GM12878 (cell line): Measurements from ENCODE around the gene KCNJ10. TPM values are rescaled to one million over a fixed set of nuclear protein-coding genes. Genes with fewer than 3 reads are reported as not detected.

Experiments
- ATAC-seq: fragments of 200-7000 bp; cut with Tn5 transposase; 3 replicates; pipeline ENCODE4 v1.9.1; 2020; ENCODE audit warnings: mild to moderate bottlenecking, moderate library complexity
- BruUV-seq: library from RNA; stranded (reverse); fragments of 400-500 nt; replicated peaks from 2 replicates; lab custom pipeline; 2021; lab: Mats Ljungman, UMichigan
- CTCF ChIA-PET: fragments of 300-600 bp; sonication (Branson Sonifier 250); formaldehyde crosslinking; extraction: SDS; loops from one replicate; lab custom pipeline; 2021; ENCODE audit warnings: inconsistent platforms; lab: Yijun Ruan, JAX
- POLR2A ChIA-PET: fragments of 350-600 bp; formaldehyde crosslinking; extraction: SDS; loops from one replicate; lab custom pipeline; 2021; ENCODE audit warnings: inconsistent platforms; lab: Charles Lee
- RAD21 ChIA-PET: fragments of 300-600 bp; sonication (Branson Sonifier 250); formaldehyde crosslinking; loops from one replicate; lab custom pipeline; 2023; ENCODE audit warnings: antibody characterized with exemption; ENCODE audit not compliant: unreplicated experiment; lab: Charles Lee
- SMC1A ChIA-PET: fragments of 300-600 bp; sonication (Branson Sonifier 250); formaldehyde crosslinking; loops from one replicate; lab custom pipeline; 2023; ENCODE audit not compliant: unreplicated experiment, uncharacterized antibody; lab: Charles Lee
- DNase-seq: peaks from one replicate; pipeline ENCODE4 v3.0.0-alpha.2; 2011; ENCODE audit warnings: low read depth, low spot score
- FAIRE-seq: peaks from 3 replicates; lab custom pipeline; 2011; peaks lifted over from hg19 to GRCh38; lab: Jason Lieb, UNC
- H2AFZ ChIP-seq: 2 replicates; pipeline ENCODE4 v1.6.0; 2011; ENCODE audit warnings: low read depth, low read length, control low read depth; ENCODE audit not compliant: control insufficient read depth
- H3K27ac ChIP-seq: 2 replicates; pipeline ENCODE4 v1.5.1; 2011; ENCODE audit warnings: control low read depth; ENCODE audit not compliant: control insufficient read depth, insufficient read depth
- H3K27me3 ChIP-seq, 2 experiments: replicated peaks in 1 of 2; 2 replicates each; pipeline versions ENCODE4 v1.6.0 to v1.6.1; 2011; ENCODE audit warnings: low read length in 1 of 2; ENCODE audit not compliant: control insufficient read depth in 2 of 2, insufficient read depth in 2 of 2
- H3K36me3 ChIP-seq, 2 experiments: 2 replicates each; pipeline ENCODE4 v1.5.1; 2011; ENCODE audit warnings: low read length in 1 of 2; ENCODE audit not compliant: control insufficient read depth in 2 of 2, insufficient read depth in 2 of 2
- H3K4me1 ChIP-seq: 2 replicates; pipeline ENCODE4 v1.6.1; 2011; ENCODE audit warnings: mild to moderate bottlenecking, low read length, moderate library complexity, mixed read lengths; ENCODE audit not compliant: control insufficient read depth, insufficient read depth
- H3K4me2 ChIP-seq: 2 replicates; pipeline ENCODE4 v1.6.0; 2011; ENCODE audit warnings: control low read depth; ENCODE audit not compliant: control insufficient read depth, insufficient read depth
- H3K4me3 ChIP-seq: fragments of 200-600 bp; sonication (generic); 2 replicates; pipeline ENCODE4 v1.5.1; 2016
- H3K79me2 ChIP-seq: 2 replicates; pipeline ENCODE4 v1.6.0; 2011; ENCODE audit warnings: low read length; ENCODE audit not compliant: control insufficient read depth, insufficient read depth
- H3K9ac ChIP-seq: 2 replicates; pipeline ENCODE4 v1.8.0; 2011; ENCODE audit warnings: low read length, control low read depth, mixed read lengths; ENCODE audit not compliant: control insufficient read depth, insufficient read depth
- H3K9me3 ChIP-seq: replicated peaks from 3 replicates; pipeline ENCODE4 v1.5.1; 2011; ENCODE audit warnings: mild to moderate bottlenecking, low read length; ENCODE audit not compliant: control insufficient read depth, insufficient read depth
- H4K20me1 ChIP-seq: 2 replicates; pipeline ENCODE4 v1.6.0; 2011; ENCODE audit not compliant: control insufficient read depth, insufficient read depth
- CHD2 ChIP-seq: IDR thresholded peaks from 2 replicates; pipeline ENCODE4 v1.6.1; 2011; ENCODE audit warnings: low read depth, low read length, improper control_type of control experiment, borderline replicate concordance
- E4F1 ChIP-seq: fragments of 450-650 bp; IDR thresholded peaks from 2 replicates; pipeline ENCODE4 v1.6.1; 2018; ENCODE audit warnings: borderline replicate concordance, mild to moderate bottlenecking; ENCODE audit not compliant: partially characterized antibody
- ETV6 ChIP-seq, 2 experiments: fragments of 450-650 bp in 1 of 2; IDR thresholded peaks in 1 of 2; conservative IDR thresholded peaks in 1 of 2; 2 replicates each; pipeline ENCODE4 v1.6.1; 2014; ENCODE audit warnings: antibody characterized with exemption in 1 of 2, borderline replicate concordance in 1 of 2, low read depth in 1 of 2, mild to moderate bottlenecking in 1 of 2, moderate library complexity in 1 of 2
- HDAC2 ChIP-seq: fragments of 200-600 bp; sonication (generic); IDR thresholded peaks from 2 replicates; pipeline ENCODE4 v1.6.1; 2017
- KDM1A ChIP-seq: fragments of 200-600 bp; sonication (generic); IDR thresholded peaks from 2 replicates; pipeline ENCODE4 v1.6.1; 2016; ENCODE audit warnings: borderline replicate concordance
- MTA2 ChIP-seq: fragments of 450-650 bp; IDR thresholded peaks from 2 replicates; pipeline ENCODE4 v1.6.1; 2016; ENCODE audit warnings: low read depth, mild to moderate bottlenecking, moderate library complexity
- RELA ChIP-seq: fragments of 450-650 bp; IDR thresholded peaks from 2 replicates; pipeline ENCODE4 v1.8.0; 2014; ENCODE audit warnings: borderline replicate concordance; ENCODE audit not compliant: partially characterized antibody
- WGBS: methylation state at CpG from one replicate; pipeline ENCODE4 v1.1.6; 2016; ENCODE audit warnings: low lambda C conversion rate; ENCODE audit not compliant: insufficient replicate concordance, insufficient coverage; ENCODE audit errors: missing lambda C conversion rate; 5-methylcytosine and 5-hydroxymethylcytosine counted together
- in situ Hi-C: fragments of 300-500 bp; cut with MboI; formaldehyde crosslinking; loops from 9 replicates; pipeline ENCODE4 v1.14.3; 2018; ENCODE audit warnings: mixed read lengths
- intact Hi-C: fragments of 100-400 bp; cut with micrococcal nuclease; formaldehyde crosslinking; loops from one replicate; pipeline ENCODE4 v1.14.2; 2022; ENCODE audit not compliant: unreplicated experiment
- polyA plus RNA-seq, 11 experiments: library from polyadenylated mRNA; depleted of rRNA in 4 of 11; unstranded in 6 of 11; stranded (reverse) in 5 of 11; fragments of >200 nt; fragmentation: Nextera tagmentation in 4 of 11; fragmentation: Illumina TruSeq in 1 of 11; extraction: Ambion mirVana in 4 of 11; extraction: Trizol in 1 of 11; gene quantifications; 1 replicate in 1 of 11; 2 replicates in 10 of 11; pipeline versions ENCODE4 v1.2.1 to v1.2.3, GENCODE V29; 2011 to 2016; ENCODE audit warnings: inconsistent platforms in 2 of 11, missing spikeins in 2 of 11, low read depth in 1 of 11
- total RNA-seq, 4 experiments: library from RNA; depleted of rRNA in 3 of 4; stranded (reverse); fragments of >200 nt in 3 of 4; fragmentation: Illumina TruSeq in 1 of 4; extraction: Trizol in 1 of 4; gene quantifications; 2 replicates each; pipeline versions ENCODE4 v1.2.1 to v1.2.3, GENCODE V29; 2013 to 2021
- TF ChIP-seq, protein P1 (sequence below): fragments of 450-650 bp; IDR thresholded peaks from 2 replicates; pipeline ENCODE4 v1.6.1; 2017; ENCODE audit warnings: borderline replicate concordance
- TF ChIP-seq, protein P2 (sequence below): IDR thresholded peaks from 2 replicates; pipeline ENCODE4 v1.6.1; 2012; ENCODE audit warnings: low read depth, low read length, improper control_type of control experiment

KCNJ10 gene
- total and polyA plus RNA-seq, 10 of the 15 experiments (the other 5 are each of a cell fraction or from before 2014, with no cell fraction given): 0.01 to 0.29 (median 0.09) TPM; not detected in 2

- no peak for TF ChIP-seq RELA
- TF ChIP-seq, all 136 proteins: peak for 0
Observed at GRCh38 chr1:159955456-159955855, 114.5 kb downstream of the KCNJ10 start (continued).

DNA sequence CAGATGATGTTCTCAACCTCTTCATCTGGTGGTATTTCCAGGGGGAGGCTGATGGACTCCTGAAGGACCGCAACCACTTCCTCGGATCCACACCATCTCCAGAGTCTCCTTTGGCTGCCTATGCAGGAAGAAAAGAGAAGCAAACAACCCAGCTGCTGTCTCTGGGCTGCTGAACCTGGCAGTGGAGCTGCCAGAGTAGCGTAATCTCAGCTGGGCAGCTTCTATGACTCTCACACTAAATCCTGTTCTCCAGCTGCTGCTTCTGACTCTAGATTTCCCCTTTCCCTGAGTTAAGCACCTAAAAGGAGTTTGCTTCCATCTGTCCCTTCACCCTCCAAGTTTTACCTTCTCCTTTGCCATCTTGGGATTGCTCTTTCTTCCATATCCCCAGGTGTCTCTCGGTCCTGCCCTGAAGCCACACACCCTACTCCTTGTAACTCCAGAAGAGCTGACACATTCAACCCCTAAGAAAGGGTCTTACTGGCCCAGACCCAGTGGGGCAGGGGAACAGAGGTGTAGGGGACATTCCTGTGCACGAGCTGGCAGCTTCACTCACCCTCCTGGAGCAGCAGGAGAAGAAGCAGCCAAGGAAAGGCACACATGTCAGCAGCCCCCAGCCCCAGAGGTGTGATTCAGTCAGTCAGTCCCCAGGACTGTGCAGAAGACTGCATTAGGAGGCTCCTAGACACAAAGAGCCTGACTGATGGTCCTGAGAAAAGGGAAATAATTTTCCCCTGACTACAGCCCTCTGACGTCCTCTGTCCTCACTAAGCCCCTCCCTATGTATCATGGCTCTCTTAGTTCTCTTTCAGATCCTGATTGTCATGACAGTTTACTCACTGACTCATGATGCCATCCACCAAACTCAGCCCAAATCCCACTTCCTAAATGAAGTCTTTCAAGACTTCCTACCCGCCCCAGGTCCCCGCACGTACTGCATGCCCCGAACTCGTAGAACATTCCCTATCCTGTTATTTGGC, 116.1 kb downstream of the KCNJ10 start, which contains the start of gene SLAMF9:
TSS of gene SLAMF9 (minus strand) at position 702 of the 980 bp plus-strand sequence. CDS start at position 602, 100 bp downstream.
- H3K4me3 ChIP-seq: no peak within 1 kb of the TSS
- H4K20me1 ChIP-seq: no peaks in the 10 kb centered on the region
- ATAC-seq (no peak), DNase-seq (no peak), FAIRE-seq (no peak)
- no peak within 1 kb of the TSS for H2AFZ ChIP-seq
- WGBS: 15% methylated on average over 11 of the region's 11 CpGs
- no peak within 1 kb of the TSS for H3K27ac ChIP-seq
- intact Hi-C loops: no loop called here
- ChIA-PET POLR2A (no interaction called here), SMC1A (interaction anchor here (0.6 to 3.1 kb wide), 4 partner anchors 29 to 196 kb away, joined by 3 to 11 read pairs (median 4); no protein-coding TSS in a partner anchor), RAD21 (no interaction called here), CTCF (interaction anchor here (1.2 to 2.8 kb wide), 3 partner anchors 13 to 61 kb away, joined by 3 to 22 read pairs (median 4); no protein-coding TSS in a partner anchor)
- H3K9ac ChIP-seq: no peak within 1 kb of the TSS
- no peaks in the 10 kb centered on the region for H3K36me3 ChIP-seq
- in situ Hi-C loops: no loop called here
- no peaks in the 10 kb centered on the region for H3K79me2 ChIP-seq
- no TSS peak for BruUV-seq
- TF ChIP-seq ETV6 (conservative IDR thresholded peaks at IDR 0.05 in 1 of 2, IDR thresholded peaks at IDR 0.05 in 1 of 2; ENCODE audit: borderline replicate concordance in 1 of 2, low read depth in 1 of 2): no peak
- TF ChIP-seq CHD2: no peak
- TF ChIP-seq MTA2: no peak
- TF ChIP-seq HDAC2: no peak
- TF ChIP-seq, protein P1, sequence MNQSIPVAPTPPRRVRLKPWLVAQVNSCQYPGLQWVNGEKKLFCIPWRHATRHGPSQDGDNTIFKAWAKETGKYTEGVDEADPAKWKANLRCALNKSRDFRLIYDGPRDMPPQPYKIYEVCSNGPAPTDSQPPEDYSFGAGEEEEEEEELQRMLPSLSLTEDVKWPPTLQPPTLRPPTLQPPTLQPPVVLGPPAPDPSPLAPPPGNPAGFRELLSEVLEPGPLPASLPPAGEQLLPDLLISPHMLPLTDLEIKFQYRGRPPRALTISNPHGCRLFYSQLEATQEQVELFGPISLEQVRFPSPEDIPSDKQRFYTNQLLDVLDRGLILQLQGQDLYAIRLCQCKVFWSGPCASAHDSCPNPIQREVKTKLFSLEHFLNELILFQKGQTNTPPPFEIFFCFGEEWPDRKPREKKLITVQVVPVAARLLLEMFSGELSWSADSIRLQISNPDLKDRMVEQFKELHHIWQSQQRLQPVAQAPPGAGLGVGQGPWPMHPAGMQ: no peak
- TF ChIP-seq KDM1A: no peak
- TF ChIP-seq E4F1: no peak
- TF ChIP-seq, protein P2, sequence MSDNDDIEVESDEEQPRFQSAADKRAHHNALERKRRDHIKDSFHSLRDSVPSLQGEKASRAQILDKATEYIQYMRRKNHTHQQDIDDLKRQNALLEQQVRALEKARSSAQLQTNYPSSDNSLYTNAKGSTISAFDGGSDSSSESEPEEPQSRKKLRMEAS: no peak
- H3K4me2 ChIP-seq: no peak within 1 kb of the TSS
- H3K9me3 ChIP-seq: no peaks in the 10 kb centered on the region
- peaks cover 0 to 4% of the 10 kb centered on the region in 2 experiments; a peak in 2 of 4 replicates for H3K27me3 ChIP-seq
- H3K4me1 ChIP-seq: peaks cover 5% of the 10 kb centered on the region
